NCI-H1417 (cell line): ENCODE data around the gene LYPD8.

Experiments used
- DNase-seq, 3 experiments: peaks; one replicate each; lab custom pipeline; 2025; lab: John Stamatoyannopoulos, UW

The LYPD8 gene

GRCh38 chr1:248699099-248699498 lies 56.5 kb downstream of the LYPD8 start:
- no peak for DNase-seq

GRCh38 chr1:248697907-248698306 lies 57.7 kb downstream of the LYPD8 start:
- DNase-seq = no peak

- no peak for DNase-seq
Observed at GRCh38 chr1:248696774-248697173, 58.8 kb downstream of the LYPD8 start.

GRCh38 chr1:248696261-248696660 lies 59.3 kb downstream of the LYPD8 start:
- peak in 1 of 3 experiments; percentile 38 for DNase-seq

GRCh38 chr1:248695451-248696132 lies 60.0 kb downstream of the LYPD8 start:
- no peak for DNase-seq

GRCh38 chr1:248691567-248692155 lies 63.9 kb downstream of the LYPD8 start:
- DNase-seq = no peak
